Choroid plexus epithelial cell (primary cell): ENCODE data around the gene ART1.
"Not testable (repeated sequence)": the region's sequence is repeated elsewhere in the genome, so short reads cannot be mapped to it uniquely, and the experiment has no call there.

Source experiments
- DNase-seq: peaks from one replicate; pipeline ENCODE4 v3.0.0-alpha.2; 2010; ENCODE audit warnings: low read depth
- H3K4me3 ChIP-seq: 2 replicates; pipeline ENCODE4 v1.5.1; 2011; ENCODE audit warnings: low read depth, mild to moderate bottlenecking, control low read depth, low read length, moderate library complexity
- TF ChIP-seq, protein P1 (sequence below): conservative IDR thresholded peaks from 2 replicates; pipeline ENCODE4 v1.5.1; 2011; ENCODE audit warnings: low read depth, mild to moderate bottlenecking, control low read depth, inconsistent platforms, low read length, moderate library complexity

ART1 gene

DNA sequence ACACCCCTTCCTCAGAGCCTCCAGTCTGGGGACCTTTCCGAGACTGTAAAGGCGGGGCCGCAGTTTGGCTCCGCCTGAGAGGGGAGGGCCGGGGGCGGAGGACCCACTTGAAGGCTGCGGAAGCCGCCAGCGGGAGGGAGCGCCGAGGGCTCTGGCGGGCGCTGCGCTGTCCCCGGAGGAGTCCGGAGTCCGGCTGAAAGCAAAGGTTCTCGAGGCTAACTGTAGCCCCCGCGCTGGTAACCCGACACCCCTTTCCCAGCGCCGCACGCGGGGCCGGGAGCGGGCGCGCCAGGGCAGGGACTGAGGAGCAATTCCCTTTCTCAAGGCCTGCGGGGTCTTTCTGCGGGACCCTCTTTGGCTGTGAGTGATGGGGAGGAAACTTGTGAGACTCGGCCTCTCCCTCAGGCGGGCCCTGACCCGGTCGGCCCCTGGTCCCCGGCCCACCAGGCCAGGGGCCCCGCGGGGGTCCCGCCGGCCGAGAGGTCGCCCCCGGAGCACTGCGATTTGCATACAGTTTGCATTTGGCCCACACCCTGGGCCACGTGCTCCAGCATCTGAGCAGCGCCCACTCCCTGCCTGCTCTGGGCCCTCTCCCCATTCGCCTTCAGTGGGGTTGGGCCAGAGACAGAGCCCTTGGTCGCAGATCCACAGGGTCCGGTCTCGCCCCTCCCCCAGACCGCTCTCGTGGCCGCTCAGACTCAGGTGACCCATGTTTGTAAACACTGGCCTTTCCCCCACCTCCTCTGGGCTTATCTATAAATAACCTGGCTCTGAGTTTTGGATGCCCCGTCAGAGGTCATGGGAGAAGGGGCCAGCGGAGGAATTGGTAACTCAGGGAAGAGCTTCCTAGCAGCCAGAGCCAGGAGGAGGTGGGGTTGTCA is 2.6 kb upstream of the ART1 start:
- DNase-seq, result peak; percentile 85
- TF ChIP-seq, protein P1, sequence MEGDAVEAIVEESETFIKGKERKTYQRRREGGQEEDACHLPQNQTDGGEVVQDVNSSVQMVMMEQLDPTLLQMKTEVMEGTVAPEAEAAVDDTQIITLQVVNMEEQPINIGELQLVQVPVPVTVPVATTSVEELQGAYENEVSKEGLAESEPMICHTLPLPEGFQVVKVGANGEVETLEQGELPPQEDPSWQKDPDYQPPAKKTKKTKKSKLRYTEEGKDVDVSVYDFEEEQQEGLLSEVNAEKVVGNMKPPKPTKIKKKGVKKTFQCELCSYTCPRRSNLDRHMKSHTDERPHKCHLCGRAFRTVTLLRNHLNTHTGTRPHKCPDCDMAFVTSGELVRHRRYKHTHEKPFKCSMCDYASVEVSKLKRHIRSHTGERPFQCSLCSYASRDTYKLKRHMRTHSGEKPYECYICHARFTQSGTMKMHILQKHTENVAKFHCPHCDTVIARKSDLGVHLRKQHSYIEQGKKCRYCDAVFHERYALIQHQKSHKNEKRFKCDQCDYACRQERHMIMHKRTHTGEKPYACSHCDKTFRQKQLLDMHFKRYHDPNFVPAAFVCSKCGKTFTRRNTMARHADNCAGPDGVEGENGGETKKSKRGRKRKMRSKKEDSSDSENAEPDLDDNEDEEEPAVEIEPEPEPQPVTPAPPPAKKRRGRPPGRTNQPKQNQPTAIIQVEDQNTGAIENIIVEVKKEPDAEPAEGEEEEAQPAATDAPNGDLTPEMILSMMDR, result no peak
- H3K4me3 ChIP-seq, result peak overlapping the region; percentile 62

DNA sequence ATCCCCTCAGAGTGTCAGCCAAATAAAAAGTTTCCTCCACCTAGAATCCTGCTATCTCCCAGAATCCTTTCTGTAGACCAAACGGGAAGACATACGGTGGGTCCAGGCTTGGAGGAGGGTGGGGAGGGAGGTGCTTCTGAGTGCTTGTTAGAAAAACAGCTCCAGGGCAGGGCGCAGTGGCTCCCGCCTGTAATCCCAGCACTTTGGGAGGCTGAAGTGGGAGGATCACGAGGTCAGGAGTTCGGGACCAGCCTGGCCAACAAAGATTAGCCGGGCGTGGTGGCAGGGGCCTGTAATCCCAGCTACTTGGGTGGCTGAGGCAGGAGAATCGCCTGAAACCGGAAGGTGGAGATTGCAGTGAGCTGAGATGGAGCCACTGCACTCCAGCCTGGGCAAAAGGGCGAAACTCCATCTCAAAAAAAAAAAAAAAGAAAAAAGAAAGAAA is 1.8 kb upstream of the ART1 start:
- DNase-seq, result not testable (repeated sequence)

DNA sequence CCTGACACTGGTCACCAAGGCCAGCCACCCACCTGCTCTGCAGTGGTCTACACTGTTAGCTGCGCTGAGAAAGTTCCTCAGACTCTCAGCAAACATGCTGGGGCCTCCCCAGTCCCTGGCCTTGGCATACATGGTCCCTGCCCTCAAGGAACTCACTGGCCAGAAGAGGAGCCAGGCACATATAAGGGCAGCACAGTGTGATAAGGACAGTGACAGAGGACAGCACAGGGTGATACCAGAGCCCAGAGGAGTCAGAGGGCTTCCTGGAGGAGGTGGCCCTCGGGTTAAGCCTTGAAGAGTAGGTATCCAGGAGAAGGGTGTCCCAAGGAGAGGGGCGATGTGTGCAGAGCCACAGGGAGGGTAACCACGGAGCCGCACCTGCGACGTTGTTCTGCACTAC is 624 bp downstream of the ART1 start:
- TF ChIP-seq, protein P1, result no peak
- no peak for DNase-seq
- H3K4me3 ChIP-seq, result no peak overlapping the region

More for the DNA sequence above, 1.8 kb upstream of the ART1 start:
- H3K4me3 ChIP-seq, result not testable (repeated sequence)

DNA sequence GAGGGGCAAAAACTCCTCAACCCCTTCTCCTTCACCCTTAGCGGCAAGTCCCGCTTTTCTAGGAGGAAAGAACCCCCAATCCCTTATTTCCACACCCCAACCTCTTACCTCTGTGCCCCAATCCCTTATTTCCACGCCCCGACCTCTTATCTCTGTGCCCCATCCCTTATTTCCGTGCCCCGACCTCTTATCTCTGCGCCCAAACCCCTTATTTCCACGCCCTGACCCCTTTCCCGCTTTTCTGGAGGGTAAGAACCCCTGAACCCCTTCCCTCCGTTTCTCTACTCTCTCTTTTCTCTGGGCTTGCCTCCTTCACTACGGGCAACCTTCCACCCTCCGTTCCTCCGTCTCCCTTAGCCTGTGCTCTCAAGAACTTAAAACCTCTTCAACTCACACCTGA is 3.9 kb downstream of the ART1 start:
- not testable (repeated sequence) for H3K4me3 ChIP-seq, DNase-seq

DNA sequence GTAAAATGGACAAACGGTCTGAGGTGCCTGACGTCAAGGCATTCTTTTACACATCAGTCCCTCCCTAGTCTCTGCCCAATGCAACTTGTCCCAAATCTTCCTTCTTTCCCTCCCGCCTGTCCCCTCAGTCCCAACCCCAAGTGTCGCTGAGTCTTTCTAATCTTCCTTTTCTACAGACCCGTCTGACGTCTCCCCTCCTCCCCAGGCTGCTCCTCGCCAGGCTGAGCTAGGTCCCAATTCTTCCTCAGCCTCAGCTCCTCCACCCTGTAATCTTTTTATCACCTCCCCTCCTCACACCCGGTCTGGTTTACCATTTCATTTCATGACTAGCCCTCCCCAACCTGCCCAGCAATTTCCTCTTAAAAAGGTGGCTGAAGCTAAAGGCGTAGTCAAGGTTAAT is 4.4 kb downstream of the ART1 start:
- DNase-seq, H3K4me3 ChIP-seq: not testable (repeated sequence)

DNA sequence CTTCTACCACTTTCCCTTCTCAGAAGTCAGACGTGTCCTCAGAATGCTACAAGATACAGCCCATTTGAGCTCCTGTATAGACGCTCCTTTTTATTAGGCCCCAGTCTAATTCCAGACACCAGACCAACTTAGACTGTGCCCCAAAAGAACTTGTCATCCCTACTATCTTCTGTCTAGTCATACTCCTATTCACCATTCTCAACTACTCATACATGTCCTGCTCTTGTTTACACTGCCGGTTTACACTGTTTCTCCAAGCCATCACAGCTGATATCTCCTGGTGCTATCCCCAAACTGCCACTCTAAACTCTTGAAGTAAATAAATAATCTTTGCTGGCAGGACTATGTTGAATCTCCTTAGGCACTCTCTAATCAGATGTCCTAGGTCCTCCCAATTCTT is 7.6 kb downstream of the ART1 start:
- H3K4me3 ChIP-seq, DNase-seq: not testable (repeated sequence)

DNA sequence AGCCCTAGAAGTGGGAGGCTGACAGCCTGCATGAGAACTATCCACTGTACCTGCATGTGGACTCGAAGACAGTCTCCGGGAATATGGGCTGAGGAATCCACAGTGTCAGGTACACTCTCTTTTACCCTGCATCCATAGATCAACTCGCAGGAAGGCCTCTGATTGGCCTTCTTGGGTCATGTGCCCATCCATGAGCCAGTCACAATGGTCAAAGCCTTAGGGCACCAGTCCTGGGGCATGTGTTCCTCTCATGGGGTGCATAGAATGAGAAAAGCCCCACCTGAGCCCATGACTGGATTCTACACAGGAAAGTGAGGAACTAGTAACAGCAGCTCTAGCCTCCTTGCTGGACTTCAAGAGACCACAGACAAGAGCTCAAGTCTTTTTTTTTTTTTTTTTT is 10.6 kb downstream of the ART1 start:
- DNase-seq, result no peak

DNA sequence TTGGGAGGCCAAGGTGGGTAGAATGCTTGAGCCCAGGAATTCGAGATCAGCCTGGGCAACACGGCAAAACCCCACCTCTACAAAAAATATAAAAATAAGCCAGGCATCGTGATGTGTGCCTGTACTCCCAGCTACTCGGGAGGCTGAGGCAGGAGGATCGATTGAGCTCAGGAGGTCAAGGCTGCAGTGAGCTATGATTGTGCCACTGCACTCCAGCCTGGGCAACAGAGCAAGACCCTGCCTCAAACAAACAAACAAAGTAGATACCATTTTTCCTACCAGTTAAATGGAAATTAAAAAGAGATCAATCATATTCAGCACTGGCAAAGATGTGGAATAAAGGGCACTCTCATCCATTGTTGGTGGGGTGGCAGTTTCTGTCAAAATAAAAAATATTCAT is 12.4 kb downstream of the ART1 start:
- not testable (repeated sequence) for H3K4me3 ChIP-seq, DNase-seq

More for the DNA sequence above, 10.6 kb downstream of the ART1 start:
- TF ChIP-seq, protein P1, result no peak
- no peak overlapping the region for H3K4me3 ChIP-seq

DNA sequence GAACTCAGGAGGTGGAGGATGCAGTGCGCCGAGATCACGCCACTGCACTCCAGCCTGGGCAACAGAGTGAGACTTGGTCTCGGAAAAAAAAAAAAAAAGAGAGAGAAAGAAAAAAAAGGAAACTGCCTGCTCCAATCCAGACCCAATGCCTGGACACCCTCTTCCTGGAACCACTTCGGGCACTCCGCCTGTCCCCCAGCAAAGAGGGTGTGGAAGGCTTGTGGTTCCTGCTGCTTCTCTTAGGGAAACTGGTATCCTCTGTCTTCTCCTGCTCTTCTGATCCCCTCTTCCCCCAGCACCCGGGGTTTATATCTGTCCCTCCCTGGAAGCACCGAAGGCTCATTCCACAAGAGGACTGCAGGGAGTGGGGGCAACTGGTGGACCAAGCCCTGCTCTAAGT is 13.3 kb downstream of the ART1 start:
- TF ChIP-seq, protein P1, result no peak
- no peak overlapping the region for H3K4me3 ChIP-seq
- DNase-seq, result no peak
